DOHH2 (cell line): ENCODE measurements around the gene KIF23.

Experiments
- H3F3A ChIP-seq: fragments of 200-600 bp; sonication (generic), shearing (Covaris generic); 2 replicates; pipeline ENCODE4 v1.6.0; 2016; ENCODE audit warnings: antibody characterized with exemption, mild to moderate bottlenecking; ENCODE audit not compliant: control insufficient read depth, insufficient read depth
- H3K27ac ChIP-seq: fragments of 200-600 bp; sonication (generic); 2 replicates; pipeline ENCODE4 v1.5.1; 2014; ENCODE audit warnings: low read depth, mild to moderate bottlenecking, low read length, moderate library complexity
- H3K27me3 ChIP-seq: fragments of 200-600 bp; sonication (generic); 2 replicates; pipeline ENCODE4 v1.6.1; 2014; ENCODE audit warnings: mild to moderate bottlenecking, low read length, mixed read lengths; ENCODE audit not compliant: control insufficient read depth
- H3K36me3 ChIP-seq: fragments of 200-600 bp; sonication (generic); 2 replicates; pipeline ENCODE4 v1.6.1; 2014; ENCODE audit warnings: mild to moderate bottlenecking, low read length, moderate library complexity, mixed read lengths; ENCODE audit not compliant: control insufficient read depth
- H3K4me1 ChIP-seq: fragments of 200-600 bp; sonication (generic); 2 replicates; pipeline ENCODE4 v1.6.1; 2014; ENCODE audit warnings: mild to moderate bottlenecking, low read length, mixed read lengths; ENCODE audit not compliant: control insufficient read depth
- H3K4me2 ChIP-seq: fragments of 200-600 bp; sonication (generic); 2 replicates; pipeline ENCODE4 v1.6.0; 2014; ENCODE audit warnings: mild to moderate bottlenecking, low read length, moderate library complexity
- H3K4me3 ChIP-seq: fragments of 200-600 bp; sonication (generic); 2 replicates; pipeline ENCODE4 v1.5.1; 2014; ENCODE audit warnings: mild to moderate bottlenecking, low read length, mixed read lengths
- H3K79me2 ChIP-seq: fragments of 200-600 bp; sonication (generic); 2 replicates; pipeline ENCODE4 v1.6.1; 2014; ENCODE audit warnings: mild to moderate bottlenecking, low read length, mixed read lengths; ENCODE audit not compliant: control insufficient read depth
- H3K9me2 ChIP-seq: fragments of 200-600 bp; sonication (generic); replicated peaks from 2 replicates; pipeline ENCODE4 v1.6.1; 2014; ENCODE audit warnings: mild to moderate bottlenecking, low read length, mixed read lengths; ENCODE audit not compliant: control insufficient read depth
- H3K9me3 ChIP-seq: fragments of 200-600 bp; sonication (generic); 2 replicates; pipeline ENCODE4 v1.6.1; 2014; ENCODE audit warnings: antibody characterized with exemption, low read length, mixed read lengths; ENCODE audit not compliant: control insufficient read depth, insufficient read depth
- H4K20me1 ChIP-seq: fragments of 200-600 bp; sonication (generic); 2 replicates; pipeline ENCODE4 v1.6.0; 2014; ENCODE audit warnings: low read depth, mild to moderate bottlenecking, antibody characterized with exemption, low read length, moderate library complexity; ENCODE audit not compliant: control insufficient read depth, insufficient read depth
- CTCF ChIP-seq: fragments of 200-600 bp; sonication (generic); IDR thresholded peaks from one replicate; pipeline ENCODE4 v1.5.1; 2014; ENCODE audit warnings: antibody characterized with exemption, mild to moderate bottlenecking, low read depth, low read length; ENCODE audit not compliant: poor library complexity, severe bottlenecking
- EZH2phosphoT487 ChIP-seq: fragments of 200-600 bp; sonication (generic); IDR thresholded peaks from 2 replicates; pipeline ENCODE4 v1.6.1; 2017; ENCODE audit warnings: borderline replicate concordance, mild to moderate bottlenecking, antibody characterized with exemption, low read length, moderate library complexity, mixed read lengths

Gene KIF23

GRCh38 chr15:69408841-69409240, 5.3 kb upstream of the KIF23 start:
- Histone ChIP-seq H3K79me2 (no peaks in the 10 kb centered on the region), H3K36me3 (no peaks in the 10 kb centered on the region), H3K9me3 (no peaks in the 10 kb centered on the region)

DNA sequence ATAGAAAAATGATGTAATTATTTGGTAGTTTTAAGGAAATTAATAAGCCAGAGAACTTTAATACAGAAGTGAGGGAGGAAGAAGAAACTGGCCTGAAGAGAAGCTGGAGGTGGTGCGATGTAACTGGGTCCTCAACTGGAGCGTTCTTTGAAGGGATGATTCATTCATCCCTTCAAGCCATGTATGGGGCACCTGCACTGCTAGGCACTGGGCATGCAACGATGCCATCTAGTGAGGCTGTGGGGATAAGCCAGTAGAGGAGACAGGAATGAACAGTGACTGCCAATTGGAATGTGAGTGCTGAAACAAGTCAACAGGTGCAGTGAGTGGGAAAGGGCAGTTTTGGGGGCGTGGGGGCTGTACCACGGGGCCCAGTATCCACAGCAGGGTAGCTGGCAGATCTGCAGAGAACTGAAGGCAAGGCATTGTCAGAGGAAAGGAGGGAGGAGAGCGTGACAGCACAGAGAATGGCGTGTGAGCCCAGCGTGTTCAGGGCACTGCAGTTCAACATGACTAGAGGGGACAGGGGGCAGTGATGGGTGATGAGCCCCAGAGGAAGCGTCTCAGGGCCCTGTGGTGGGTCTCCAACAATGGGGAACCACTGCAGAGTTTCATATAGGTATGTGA, 3.8 kb upstream of the KIF23 start:
- H3K4me3 ChIP-seq, result no peak overlapping the region
- H3K36me3 ChIP-seq, result peaks cover 9% of the 10 kb centered on the region; the same call in 1 of the 2 replicates
- H3K27ac ChIP-seq, result no peak overlapping the region
- H3K4me1 ChIP-seq, result peaks cover 7% of the 10 kb centered on the region
- H3K9me3 ChIP-seq, result no peaks in the 10 kb centered on the region
- H3K79me2 ChIP-seq, result peaks cover 12% of the 10 kb centered on the region
- no peaks in the 10 kb centered on the region for H3K9me2 ChIP-seq
- no peaks in the 10 kb centered on the region for H3F3A ChIP-seq
- TF ChIP-seq CTCF (no peak), EZH2phosphoT487 (no peak)
- H3K4me2 ChIP-seq, result no peak overlapping the region
- H4K20me1 ChIP-seq, result no peaks in the 10 kb centered on the region; the same call in 1 of the 2 replicates
- H3K27me3 ChIP-seq, result no peaks in the 10 kb centered on the region; the same call in 1 of the 2 replicates

More at GRCh38 chr15:69408841-69409240, 5.3 kb upstream of the KIF23 start:
- Histone ChIP-seq H3F3A (no peaks in the 10 kb centered on the region), H3K4me3 (no peak overlapping the region), H4K20me1 (no peaks in the 10 kb centered on the region), H3K4me1 (peaks cover 4% of the 10 kb centered on the region), H3K4me2 (no peak overlapping the region), H3K27me3 (peaks cover 9% of the 10 kb centered on the region), H3K27ac (no peak overlapping the region), H3K9me2 (no peaks in the 10 kb centered on the region)
- TF ChIP-seq EZH2phosphoT487 (no peak), CTCF (no peak)

DNA sequence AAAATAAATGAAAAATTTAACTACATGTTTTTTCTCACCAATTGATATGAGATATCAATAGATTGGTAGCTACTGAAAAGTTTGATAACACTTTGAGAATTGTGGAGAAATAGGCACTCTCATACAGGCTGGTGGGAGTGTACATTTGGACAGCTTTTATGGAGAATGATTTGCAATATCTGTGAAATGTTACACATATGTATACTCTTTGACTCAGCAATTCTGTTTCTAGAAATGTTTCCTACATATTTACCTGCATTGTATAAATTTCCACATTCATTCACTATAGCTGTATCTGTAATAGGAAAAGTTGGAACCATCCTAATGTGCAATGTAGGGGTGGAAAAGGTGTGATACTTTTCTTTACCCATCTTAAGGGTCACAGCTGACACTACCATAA, 1.9 kb upstream of the KIF23 start:
- Histone ChIP-seq H3K36me3 (peaks cover 20% of the 10 kb centered on the region), H3K9me3 (no peaks in the 10 kb centered on the region), H3K4me1 (peaks cover 19% of the 10 kb centered on the region), H3F3A (no peaks in the 10 kb centered on the region), H3K27me3 (no peaks in the 10 kb centered on the region), H3K4me3 (no peak overlapping the region), H3K79me2 (peaks cover 29% of the 10 kb centered on the region), H4K20me1 (no peaks in the 10 kb centered on the region; the same call in 1 of the 2 replicates), H3K27ac (no peak overlapping the region), H3K9me2 (no peaks in the 10 kb centered on the region), H3K4me2 (no peak overlapping the region)
- TF ChIP-seq CTCF (no peak), EZH2phosphoT487 (no peak)
